MM.1S (cell line): ENCODE data around the gene N4BP2L2.

Experiments
- EZH2 ChIP-seq: fragments of 300-600 bp; sonication (generic); optimal IDR thresholded peaks from 2 replicates; pipeline ENCODE3; 2017; ENCODE audit warnings: low read depth, mild to moderate bottlenecking, antibody characterized with exemption, low read length, mixed read lengths
- TF ChIP-seq, protein P1 (sequence below): fragments of 300-600 bp; sonication (generic); IDR thresholded peaks from 2 replicates; pipeline ENCODE4 v1.5.1; 2016; ENCODE audit warnings: antibody characterized with exemption, low read length, mixed read lengths

DNA sequence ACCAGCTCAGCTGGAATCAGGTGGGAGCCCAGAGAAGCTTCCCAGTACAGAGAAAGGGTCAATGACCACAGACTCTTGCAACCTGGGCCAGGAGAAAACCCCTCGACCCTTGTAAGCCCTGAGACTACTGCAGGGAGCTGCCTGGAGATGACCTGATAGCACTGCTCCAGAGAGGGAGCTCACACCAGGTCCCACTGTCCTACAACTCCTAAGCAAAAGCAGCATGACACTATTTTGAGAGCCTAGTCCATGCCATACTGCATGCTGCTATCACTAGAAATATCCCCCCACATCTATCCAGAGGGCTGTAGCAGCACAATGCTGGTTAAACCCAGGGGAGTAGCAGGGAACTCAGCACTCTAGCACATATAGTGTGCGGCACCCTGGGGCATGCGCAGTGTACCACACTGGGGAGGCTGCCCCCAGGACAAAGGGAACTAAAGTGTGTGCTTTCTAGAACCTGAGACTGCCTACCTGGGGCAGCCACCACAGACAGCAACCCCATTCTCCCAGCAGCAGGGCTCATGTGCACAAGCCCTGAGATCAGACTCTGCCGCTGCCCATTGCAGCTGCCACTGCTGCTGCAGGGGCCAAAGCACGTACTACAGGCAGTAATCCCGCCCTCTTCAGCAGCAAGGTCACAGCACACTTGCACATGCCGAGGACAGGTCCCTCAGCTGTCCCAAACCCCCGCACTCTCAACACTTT is 83.6 kb downstream of the N4BP2L2 start:
- TF ChIP-seq, protein P1, sequence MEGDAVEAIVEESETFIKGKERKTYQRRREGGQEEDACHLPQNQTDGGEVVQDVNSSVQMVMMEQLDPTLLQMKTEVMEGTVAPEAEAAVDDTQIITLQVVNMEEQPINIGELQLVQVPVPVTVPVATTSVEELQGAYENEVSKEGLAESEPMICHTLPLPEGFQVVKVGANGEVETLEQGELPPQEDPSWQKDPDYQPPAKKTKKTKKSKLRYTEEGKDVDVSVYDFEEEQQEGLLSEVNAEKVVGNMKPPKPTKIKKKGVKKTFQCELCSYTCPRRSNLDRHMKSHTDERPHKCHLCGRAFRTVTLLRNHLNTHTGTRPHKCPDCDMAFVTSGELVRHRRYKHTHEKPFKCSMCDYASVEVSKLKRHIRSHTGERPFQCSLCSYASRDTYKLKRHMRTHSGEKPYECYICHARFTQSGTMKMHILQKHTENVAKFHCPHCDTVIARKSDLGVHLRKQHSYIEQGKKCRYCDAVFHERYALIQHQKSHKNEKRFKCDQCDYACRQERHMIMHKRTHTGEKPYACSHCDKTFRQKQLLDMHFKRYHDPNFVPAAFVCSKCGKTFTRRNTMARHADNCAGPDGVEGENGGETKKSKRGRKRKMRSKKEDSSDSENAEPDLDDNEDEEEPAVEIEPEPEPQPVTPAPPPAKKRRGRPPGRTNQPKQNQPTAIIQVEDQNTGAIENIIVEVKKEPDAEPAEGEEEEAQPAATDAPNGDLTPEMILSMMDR, result no peak
- no peak for TF ChIP-seq EZH2
